Adrenal gland (tissue), 12 donors: Measurements from ENCODE around the gene NOP9. TPM values are rescaled to one million over a fixed set of nuclear protein-coding genes. Genes with fewer than 3 reads are reported as not detected.

Source experiments
- DNase-seq, 7 donors: peaks; one replicate each; pipeline ENCODE4 v3.0.0-alpha.2; 2019 to 2020
- H3K27ac ChIP-seq, 5 donors: fragments of 200-600 bp; sonication (generic) in 4 of 5; 1 replicate in 3 of 5; 2 replicates in 2 of 5; pipeline versions ENCODE4 v1.5.1 to v1.8.0; 2016 to 2020; ENCODE audit warnings: mild to moderate bottlenecking in 1 of 5
- H3K27me3 ChIP-seq: fragments of 200-600 bp; 2 replicates; pipeline ENCODE4 v1.8.0; 2021
- H3K36me3 ChIP-seq, 2 donors: fragments of 200-600 bp; replicated peaks in 1 of 2; 1 replicate in 1 of 2; 2 replicates in 1 of 2; pipeline versions ENCODE4 v1.5.1 to v1.8.0; 2018 to 2022
- H3K4me1 ChIP-seq, 2 donors: fragments of 200-600 bp; replicated peaks in 1 of 2; 1 replicate in 1 of 2; 2 replicates in 1 of 2; pipeline versions ENCODE4 v1.5.1 to v1.8.0; 2018 to 2021
- H3K4me3 ChIP-seq, 4 donors: fragments of 200-600 bp; sonication (generic) in 3 of 4; one replicate each; pipeline ENCODE4 v1.5.1; 2016 to 2018
- H3K9me3 ChIP-seq, 3 donors: fragments of 200-600 bp; sonication (generic) in 1 of 3; replicated peaks in 1 of 3; 1 replicate in 2 of 3; 2 replicates in 1 of 3; pipeline versions ENCODE4 v1.5.1 to v1.8.0; 2016 to 2021
- CTCF ChIP-seq, 6 experiments: fragments of 450-650 bp in 4 of 6; fragments of 200-600 bp in 2 of 6; sonication (generic) in 1 of 6; IDR thresholded peaks; 1 replicate in 5 of 6; 2 replicates in 1 of 6; pipeline versions ENCODE4 v1.5.1 to v1.8.0; 2016 to 2021; ENCODE audit warnings: antibody characterized with exemption in 6 of 6, mild to moderate bottlenecking in 2 of 6, moderate library complexity in 1 of 6
- POLR2A ChIP-seq, 2 donors: fragments of 450-650 bp; IDR thresholded peaks; one replicate each; pipeline ENCODE4 v1.6.1; 2017; ENCODE audit warnings: antibody characterized with exemption in 2 of 2, mild to moderate bottlenecking in 2 of 2, moderate library complexity in 1 of 2
- WGBS, 4 donors: extraction: QIAGEN DNeasy Blood & Tissue Kit in 2 of 4; methylation state at CpG; one replicate each; pipeline versions ENCODE4 v1.1.5 to v1.1.7; 2013 to 2017; 5-methylcytosine and 5-hydroxymethylcytosine counted together
- intact Hi-C, 2 donors: fragments of 100-400 bp; cut with DNase I; formaldehyde crosslinking; loops; one replicate each; pipeline versions ENCODE4 v1.14.1 to v1.15.0; 2022 to 2023
- polyA plus RNA-seq, 3 donors: library from polyadenylated mRNA; stranded (reverse); fragments of 200-250 nt in 2 of 3; fragments of 350-450 nt in 1 of 3; fragmentation: Illumina TruSeq in 1 of 3; extraction: RNeasy Lipid Tissue Mini Kit (QIAGEN cat#74804) in 1 of 3; gene quantifications; one replicate each; pipeline ENCODE4 v1.2.3, GENCODE V29; 2013 to 2014
- total RNA-seq, 9 donors: library from RNA; depleted of rRNA in 4 of 9; stranded (reverse); fragments of >200 nt in 4 of 9; fragments of 120-200 nt in 1 of 9; fragmentation: NEBNext Ultra II Directional in 1 of 9; extraction: Animal tissue kit (Norgen Biotek cat#: 25700) in 1 of 9; gene quantifications; one replicate each; pipeline versions ENCODE4 v1.1.0 to v1.2.4, GENCODE V29; 2013 to 2023
- donor health status: healthy with polysubstance abuse.
- donor health status: Bipolar disorder and iron deficiency.
- donor health status: DM: yes; HTN: yes; CAD: no.
- donor health status: DM: no; HTN: no; CAD: no.
- donor health status: DM: no; HTN: no; CAD: no.
- donor health status: DM: yes; HTN: yes; CAD: no.

The NOP9 gene
- total and polyA plus RNA-seq, 12 donors: 9.1 to 28.2 (median 18.2) TPM

GRCh38 chr14:24343795-24344660, 44.4 kb downstream of the NOP9 start:
- 64 to 82% (median 70%) methylated on average over 7 of the region's 7 CpGs for WGBS, 4 donors
- DNase-seq: no peak
- no peak for TF ChIP-seq CTCF (IDR thresholded peaks at IDR 0.05)
- TF ChIP-seq POLR2A (IDR thresholded peaks at IDR 0.05): no peak
- H3K4me1 ChIP-seq: no peaks in the 10 kb centered on the region
- H3K9me3 ChIP-seq: no peaks in the 10 kb centered on the region
- H3K27ac ChIP-seq: no peak overlapping the region
- intact Hi-C loops: no loop called here
- no peak overlapping the region for H3K4me3 ChIP-seq
- H3K27me3 ChIP-seq: no peaks in the 10 kb centered on the region
- no peaks in the 10 kb centered on the region for H3K36me3 ChIP-seq

GRCh38 chr14:24347134-24347533, 47.5 kb downstream of the NOP9 start:
- no peak overlapping the region for H3K4me3 ChIP-seq
- intact Hi-C loops: no loop called here
- H3K36me3 ChIP-seq: no peaks in the 10 kb centered on the region
- H3K9me3 ChIP-seq: no peaks in the 10 kb centered on the region
- no peaks in the 10 kb centered on the region for H3K27me3 ChIP-seq
- TF ChIP-seq POLR2A (IDR thresholded peaks at IDR 0.05) (no peak), CTCF (IDR thresholded peaks at IDR 0.05) (no peak)
- H3K4me1 ChIP-seq: no peaks in the 10 kb centered on the region
- DNase-seq: no peak
- 54 to 72% (median 60%) methylated on average over 1 of the region's 1 CpG for WGBS, 4 donors
- H3K27ac ChIP-seq: no peak overlapping the region

GRCh38 chr14:24348186-24348585, 48.5 kb downstream of the NOP9 start:
- Histone ChIP-seq H3K4me3 (no peak overlapping the region), H3K9me3 (no peaks in the 10 kb centered on the region), H3K36me3 (no peaks in the 10 kb centered on the region), H3K27me3 (no peaks in the 10 kb centered on the region), H3K27ac (no peak overlapping the region), H3K4me1 (no peaks in the 10 kb centered on the region)
- WGBS, 4 donors: 97 to 100% (median 98%) methylated on average over 2 of the region's 2 CpGs
- intact Hi-C loops: no loop called here
- no peak for DNase-seq
- TF ChIP-seq CTCF (IDR thresholded peaks at IDR 0.05): no peak
- TF ChIP-seq POLR2A (IDR thresholded peaks at IDR 0.05): no peak

- Histone ChIP-seq H3K27ac (no peak overlapping the region), H3K9me3 (no peaks in the 10 kb centered on the region), H3K27me3 (no peaks in the 10 kb centered on the region), H3K36me3 (no peaks in the 10 kb centered on the region), H3K4me1 (no peaks in the 10 kb centered on the region), H3K4me3 (no peak overlapping the region)
- no peak for TF ChIP-seq POLR2A (IDR thresholded peaks at IDR 0.05)
- TF ChIP-seq CTCF (IDR thresholded peaks at IDR 0.05): no peak
- no peak for DNase-seq
- intact Hi-C loops: no loop called here
- 77 to 84% (median 79%) methylated on average over 5 of the region's 5 CpGs for WGBS, 4 donors
These were observed 50.1 kb downstream of the NOP9 start for GRCh38 chr14:24349742-24350141.
